Body of pancreas (tissue), 4 donors: ENCODE results near the gene OR4M2.
"Not testable (repeated sequence)": the region's sequence is repeated elsewhere in the genome, so short reads cannot be mapped to it uniquely, and the experiment has no call there.

Experiments
- POLR2A ChIP-seq, 3 donors: fragments of 450-650 bp; IDR thresholded peaks; one replicate each; pipeline ENCODE4 v1.6.1; 2016; ENCODE audit warnings: antibody characterized with exemption in 3 of 3, mild to moderate bottlenecking in 2 of 3
- TF ChIP-seq, protein P1 (sequence below), 7 experiments: fragments of 450-650 bp in 4 of 7; fragments of 200-600 bp in 3 of 7; sonication (generic) in 3 of 7; IDR thresholded peaks; one replicate each; pipeline ENCODE4 v1.5.1; 2016 to 2019; ENCODE audit warnings: antibody characterized with exemption in 7 of 7

DNA sequence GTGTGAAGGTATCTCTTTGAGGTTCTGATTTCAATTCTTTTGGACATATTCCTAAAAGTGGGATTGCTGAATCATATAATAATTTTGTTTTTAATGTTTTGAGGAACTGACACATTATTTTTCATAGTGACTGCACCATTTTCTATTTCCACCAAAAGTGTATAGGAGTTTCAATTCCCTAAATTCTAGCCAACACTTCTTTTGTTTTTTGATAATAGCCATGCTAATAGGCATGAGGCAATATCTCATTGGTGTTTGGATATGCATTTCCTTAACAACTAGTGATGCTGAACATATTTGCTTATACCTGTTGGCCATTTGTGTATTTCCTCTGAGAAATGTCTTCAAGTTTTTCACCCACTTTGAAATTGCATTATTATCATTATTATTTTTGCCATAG, 11.1 kb upstream of the OR4M2 start:
- not testable (repeated sequence) for TF ChIP-seq POLR2A (IDR thresholded peaks at IDR 0.05)
- TF ChIP-seq, protein P1, sequence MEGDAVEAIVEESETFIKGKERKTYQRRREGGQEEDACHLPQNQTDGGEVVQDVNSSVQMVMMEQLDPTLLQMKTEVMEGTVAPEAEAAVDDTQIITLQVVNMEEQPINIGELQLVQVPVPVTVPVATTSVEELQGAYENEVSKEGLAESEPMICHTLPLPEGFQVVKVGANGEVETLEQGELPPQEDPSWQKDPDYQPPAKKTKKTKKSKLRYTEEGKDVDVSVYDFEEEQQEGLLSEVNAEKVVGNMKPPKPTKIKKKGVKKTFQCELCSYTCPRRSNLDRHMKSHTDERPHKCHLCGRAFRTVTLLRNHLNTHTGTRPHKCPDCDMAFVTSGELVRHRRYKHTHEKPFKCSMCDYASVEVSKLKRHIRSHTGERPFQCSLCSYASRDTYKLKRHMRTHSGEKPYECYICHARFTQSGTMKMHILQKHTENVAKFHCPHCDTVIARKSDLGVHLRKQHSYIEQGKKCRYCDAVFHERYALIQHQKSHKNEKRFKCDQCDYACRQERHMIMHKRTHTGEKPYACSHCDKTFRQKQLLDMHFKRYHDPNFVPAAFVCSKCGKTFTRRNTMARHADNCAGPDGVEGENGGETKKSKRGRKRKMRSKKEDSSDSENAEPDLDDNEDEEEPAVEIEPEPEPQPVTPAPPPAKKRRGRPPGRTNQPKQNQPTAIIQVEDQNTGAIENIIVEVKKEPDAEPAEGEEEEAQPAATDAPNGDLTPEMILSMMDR (IDR thresholded peaks at IDR 0.05): not testable (repeated sequence)
